Measurements from ENCODE around the gene TRERF1.

GRCh38 chr6:42295677-42296076 is 156.0 kb downstream of the TRERF1 start:
- no peak for TF ChIP-seq CTCF (optimal IDR thresholded peaks at IDR 0.05 in 1 of 3, IDR thresholded peaks at IDR 0.05 in 1 of 3, conservative IDR thresholded peaks at IDR 0.05 in 1 of 3; ENCODE audit: extremely low read depth in 1 of 3, insufficient read depth in 2 of 3, low read length in 3 of 3)
- no peak for TF ChIP-seq EZH2 (IDR thresholded peaks at IDR 0.05; ENCODE audit: low read length)

Measured in keratinocyte (primary cell).